Urinary bladder (tissue), 4 donors: ENCODE measurements around the gene LRRC70. TPM values are rescaled to one million over a fixed set of nuclear protein-coding genes. Genes with fewer than 3 reads are reported as not detected.

Source experiments
- DNase-seq: peaks from one replicate; pipeline ENCODE4 v3.0.0-alpha.2; 2015; ENCODE audit errors: extremely low spot score
- H3K27ac ChIP-seq: one replicate; pipeline ENCODE4 v1.5.1; 2013; ENCODE audit warnings: low read depth, mild to moderate bottlenecking, moderate library complexity
- H3K36me3 ChIP-seq: one replicate; pipeline ENCODE4 v1.6.1; 2013; ENCODE audit warnings: mild to moderate bottlenecking, moderate library complexity; ENCODE audit not compliant: insufficient read depth
- H3K4me1 ChIP-seq: one replicate; pipeline ENCODE4 v1.6.1; 2013; ENCODE audit warnings: mild to moderate bottlenecking, moderate library complexity; ENCODE audit not compliant: insufficient read depth
- H3K4me3 ChIP-seq: one replicate; pipeline ENCODE4 v1.5.1; 2013; ENCODE audit warnings: low read depth, low read length
- WGBS: extraction: QIAGEN DNeasy Blood & Tissue Kit; methylation state at CpG from one replicate; pipeline ENCODE4 v1.1.7; 2013; 5-methylcytosine and 5-hydroxymethylcytosine counted together
- polyA plus RNA-seq: library from polyadenylated mRNA; stranded (reverse); fragments of 200-250 nt; gene quantifications from one replicate; pipeline ENCODE4 v1.2.3, GENCODE V29; 2013
- total RNA-seq: library from RNA; depleted of rRNA; stranded (reverse); fragments of >200 nt; gene quantifications from one replicate; pipeline ENCODE4 v1.2.3, GENCODE V29; 2014
- donor health status: healthy with polysubstance abuse.
- donor health status: healthy.

Gene LRRC70
- total and polyA plus RNA-seq, 2 donors = 5.4 to 18.1 TPM

GRCh38 chr5:62584391-62584790 lies 5.8 kb downstream of the LRRC70 start:
- no peaks in the 10 kb centered on the region for H3K36me3 ChIP-seq
- DNase-seq = no peak
- H3K4me1 ChIP-seq = no peaks in the 10 kb centered on the region
- no peak overlapping the region for H3K4me3 ChIP-seq
- H3K27ac ChIP-seq = no peak overlapping the region
- 97% methylated on average over 3 of the region's 3 CpGs for WGBS

GRCh38 chr5:62585306-62585705 lies 6.7 kb downstream of the LRRC70 start:
- no peaks in the 10 kb centered on the region for H3K36me3 ChIP-seq
- no peaks in the 10 kb centered on the region for H3K4me1 ChIP-seq
- WGBS = 80% methylated on average over 2 of the region's 2 CpGs
- no peak overlapping the region for H3K27ac ChIP-seq
- H3K4me3 ChIP-seq = no peak overlapping the region
- no peak for DNase-seq

GRCh38 chr5:62585751-62586150 lies 7.1 kb downstream of the LRRC70 start:
- DNase-seq = no peak
- H3K4me3 ChIP-seq = no peak overlapping the region
- no peaks in the 10 kb centered on the region for H3K36me3 ChIP-seq
- no peaks in the 10 kb centered on the region for H3K4me1 ChIP-seq
- H3K27ac ChIP-seq = no peak overlapping the region

GRCh38 chr5:62587737-62588136 lies 9.1 kb downstream of the LRRC70 start:
- WGBS = 81% methylated on average over 3 of the region's 3 CpGs
- DNase-seq = no peak
- Histone ChIP-seq H3K4me1 (no peaks in the 10 kb centered on the region), H3K27ac (no peak overlapping the region), H3K4me3 (no peak overlapping the region), H3K36me3 (no peaks in the 10 kb centered on the region)

- DNase-seq = no peak
- Histone ChIP-seq H3K27ac (no peak overlapping the region), H3K4me1 (no peaks in the 10 kb centered on the region), H3K4me3 (no peak overlapping the region), H3K36me3 (no peaks in the 10 kb centered on the region)
- 84% methylated on average over 4 of the region's 4 CpGs for WGBS
Observed at GRCh38 chr5:62588668-62589067, 10.0 kb downstream of the LRRC70 start.

- Histone ChIP-seq H3K27ac (no peak overlapping the region), H3K4me3 (no peak overlapping the region), H3K4me1 (no peaks in the 10 kb centered on the region), H3K36me3 (no peaks in the 10 kb centered on the region)
- DNase-seq = no peak
- 96% methylated on average over 2 of the region's 2 CpGs for WGBS
Observed at GRCh38 chr5:62589504-62589903, 10.9 kb downstream of the LRRC70 start.

GRCh38 chr5:62590387-62590786 lies 11.8 kb downstream of the LRRC70 start:
- H3K4me3 ChIP-seq = no peak overlapping the region
- WGBS = 95% methylated on average over 2 of the region's 2 CpGs

GRCh38 chr5:62592558-62592957 lies 13.9 kb downstream of the LRRC70 start:
- no peaks in the 10 kb centered on the region for H3K4me1 ChIP-seq
- H3K4me3 ChIP-seq = no peak overlapping the region
- DNase-seq = no peak
- H3K27ac ChIP-seq = no peak overlapping the region
- 82% methylated on average over 8 of the region's 8 CpGs for WGBS
- H3K36me3 ChIP-seq = peaks cover 1% of the 10 kb centered on the region

More at GRCh38 chr5:62590387-62590786, 11.8 kb downstream of the LRRC70 start:
- no peaks in the 10 kb centered on the region for H3K36me3 ChIP-seq
- H3K4me1 ChIP-seq = no peaks in the 10 kb centered on the region
- DNase-seq = no peak
- H3K27ac ChIP-seq = no peak overlapping the region

- Histone ChIP-seq H3K27ac (no peak overlapping the region), H3K36me3 (peaks cover 1% of the 10 kb centered on the region), H3K4me1 (no peaks in the 10 kb centered on the region), H3K4me3 (no peak overlapping the region)
- WGBS = 93% methylated on average over 1 of the region's 1 CpG
- DNase-seq = no peak
Observed at GRCh38 chr5:62593331-62593730, 14.7 kb downstream of the LRRC70 start.

- 96% methylated on average over 3 of the region's 3 CpGs for WGBS
- no peak overlapping the region for H3K4me3 ChIP-seq
Observed at GRCh38 chr5:62594364-62594984, 15.9 kb downstream of the LRRC70 start.

GRCh38 chr5:62596096-62596495 lies 17.5 kb downstream of the LRRC70 start:
- no peak overlapping the region for H3K27ac ChIP-seq
- H3K4me1 ChIP-seq = no peaks in the 10 kb centered on the region
- DNase-seq = no peak
- H3K4me3 ChIP-seq = no peak overlapping the region
- WGBS = 88% methylated on average over 1 of the region's 1 CpG
- peaks cover 1% of the 10 kb centered on the region for H3K36me3 ChIP-seq

More at GRCh38 chr5:62594364-62594984, 15.9 kb downstream of the LRRC70 start:
- H3K36me3 ChIP-seq = peaks cover 1% of the 10 kb centered on the region
- no peaks in the 10 kb centered on the region for H3K4me1 ChIP-seq
- H3K27ac ChIP-seq = no peak overlapping the region
- DNase-seq = no peak

- no peak overlapping the region for H3K27ac ChIP-seq
- no peak for DNase-seq
- WGBS = 98% methylated on average over 1 of the region's 1 CpG
- no peak overlapping the region for H3K4me3 ChIP-seq
- no peaks in the 10 kb centered on the region for H3K4me1 ChIP-seq
- peaks cover 1% of the 10 kb centered on the region for H3K36me3 ChIP-seq
Observed at GRCh38 chr5:62596691-62597090, 18.1 kb downstream of the LRRC70 start.

- peaks cover 1% of the 10 kb centered on the region for H3K36me3 ChIP-seq
- no peak overlapping the region for H3K27ac ChIP-seq
- H3K4me1 ChIP-seq = no peaks in the 10 kb centered on the region
- WGBS = 82% methylated on average over 2 of the region's 2 CpGs
- DNase-seq = no peak
- H3K4me3 ChIP-seq = no peak overlapping the region
Observed at GRCh38 chr5:62597314-62597713, 18.7 kb downstream of the LRRC70 start.

GRCh38 chr5:62600560-62601252 lies 22.1 kb downstream of the LRRC70 start:
- Histone ChIP-seq H3K4me3 (no peak overlapping the region), H3K27ac (no peak overlapping the region), H3K36me3 (peaks cover 1% of the 10 kb centered on the region), H3K4me1 (no peaks in the 10 kb centered on the region)
- 74% methylated on average over 3 of the region's 3 CpGs for WGBS
- no peak for DNase-seq
